HepG2 (cell line): ENCODE measurements around the gene DRAP1. TPM values are rescaled to one million over a fixed set of nuclear protein-coding genes. Genes with fewer than 3 reads are reported as not detected.
A peak's percentile ranks its signal among the peaks of the same experiment; 100 is the strongest.

Source experiments
- BCLAF1 ChIP-seq: fragments of 450-650 bp; IDR thresholded peaks from 2 replicates; pipeline ENCODE4 v1.6.1; 2017; ENCODE audit warnings: mild to moderate bottlenecking
- CCDC6 ChIP-seq: sonication (generic); formaldehyde crosslinking; IDR thresholded peaks from 2 replicates; pipeline ENCODE4 v1.8.1; 2022; ENCODE audit warnings: mild to moderate bottlenecking, missing genetic modification reagents, moderate library complexity
- CEBPG ChIP-seq: IDR thresholded peaks from 2 replicates; pipeline ENCODE4 v1.6.1; 2016
- CREB1 ChIP-seq, 2 experiments: fragments of 450-650 bp in 1 of 2; IDR thresholded peaks; 2 replicates each; pipeline ENCODE4 v1.6.1; 2016 to 2017; ENCODE audit warnings: control low read depth in 1 of 2, mild to moderate bottlenecking in 1 of 2, missing compliant biosample characterization in 1 of 2, missing genetic modification characterization in 1 of 2
- EZH2 ChIP-seq: conservative IDR thresholded peaks from 2 replicates; pipeline ENCODE4 v1.6.1; 2012; ENCODE audit warnings: mild to moderate bottlenecking, low read depth, low read length, moderate library complexity
- GLI4 ChIP-seq: sonication (generic); formaldehyde crosslinking; IDR thresholded peaks from 2 replicates; pipeline ENCODE4 v1.5.1; 2020; ENCODE audit warnings: missing genetic modification reagents, mild to moderate bottlenecking, moderate library complexity, borderline replicate concordance
- HNF1B ChIP-seq: sonication (generic); formaldehyde crosslinking; IDR thresholded peaks from 2 replicates; pipeline ENCODE4 v1.5.1; 2020; ENCODE audit warnings: mild to moderate bottlenecking, moderate library complexity, missing genetic modification reagents
- KLF11 ChIP-seq: IDR thresholded peaks from 2 replicates; pipeline ENCODE4 v1.6.1; 2016; ENCODE audit warnings: missing compliant biosample characterization
- MATR3 ChIP-seq: sonication (generic); formaldehyde crosslinking; IDR thresholded peaks from 2 replicates; pipeline ENCODE4 v1.4.0; 2020; ENCODE audit warnings: missing genetic modification reagents
- PRDM10 ChIP-seq: sonication (generic); formaldehyde crosslinking; IDR thresholded peaks from 2 replicates; pipeline ENCODE4 v1.4.0; 2020; ENCODE audit warnings: low read depth, missing genetic modification reagents
- ZBTB7B ChIP-seq: sonication (generic); formaldehyde crosslinking; IDR thresholded peaks from 2 replicates; pipeline ENCODE4 v1.4.0; 2020; ENCODE audit warnings: missing genetic modification reagents
- ZNF331 ChIP-seq: sonication (generic); formaldehyde crosslinking; IDR thresholded peaks from 2 replicates; pipeline ENCODE4 v1.4.0; 2020; ENCODE audit warnings: missing genetic modification reagents
- ZNF44 ChIP-seq: sonication (generic); formaldehyde crosslinking; IDR thresholded peaks from 2 replicates; pipeline ENCODE4 v1.5.1; 2020; ENCODE audit warnings: mild to moderate bottlenecking, missing genetic modification reagents
- ZNF609 ChIP-seq: sonication (generic); formaldehyde crosslinking; IDR thresholded peaks from 2 replicates; pipeline ENCODE4 v1.4.0; 2020; ENCODE audit warnings: mild to moderate bottlenecking, missing genetic modification reagents, borderline replicate concordance
- ZNF616 ChIP-seq: sonication (generic); formaldehyde crosslinking; IDR thresholded peaks from 2 replicates; pipeline ENCODE4 v1.5.0; 2020; ENCODE audit warnings: low read depth, mild to moderate bottlenecking, missing genetic modification reagents
- polyA plus RNA-seq, 8 experiments: library from polyadenylated mRNA; depleted of rRNA in 3 of 8; stranded (reverse) in 7 of 8; unstranded in 1 of 8; fragments of >200 nt; fragmentation: Illumina TruSeq in 4 of 8; extraction: Trizol in 4 of 8; gene quantifications; 2 replicates each; pipeline versions ENCODE4 v1.2.1 to v1.2.3, GENCODE V29; 2011 to 2016; ENCODE audit warnings: low read depth in 4 of 8, missing spikeins in 1 of 8, mixed read lengths in 1 of 8; ENCODE audit not compliant: insufficient read depth in 1 of 8
- total RNA-seq, 5 experiments: library from RNA; depleted of rRNA; stranded (reverse); fragments of >200 nt; fragmentation: Illumina TruSeq; extraction: Trizol; gene quantifications; 2 replicates each; pipeline ENCODE4 v1.2.3, GENCODE V29; 2016; ENCODE audit warnings: low read depth in 1 of 5

Gene DRAP1
- total and polyA plus RNA-seq, 2 of the 13 experiments (the other 11 are each of a cell fraction or from before 2014, with no cell fraction given), result 46.8 to 52.3 TPM

GRCh38 chr11:65961267-65962140 is 42.3 kb downstream of the DRAP1 start, which contains the start of gene SART1 (continued):
- TF ChIP-seq PRDM10 (peak; percentile 63; the same call in 1 of the 2 replicates), HNF1B (CRISPR knock-in tag) (peak; percentile 86), EZH2 (no peak), CCDC6 (CRISPR knock-in tag) (peak; percentile 85), KLF11 (CRISPR knock-in tag) (no peak), CEBPG (CRISPR knock-in tag) (peak; percentile 30; the same call in 1 of the 2 replicates), MATR3 (no peak), BCLAF1 (no peak), CREB1 (IDR thresholded peaks at IDR 0.05) (no peak), CREB1 (CRISPR knock-in tag; IDR thresholded peaks at IDR 0.05) (peak; percentile 68; the same call in 1 of the 2 replicates), ZNF616 (no peak), ZNF609 (0 out of 2 replicates have a peak, but pooled peaks have one; percentile 27), GLI4 (CRISPR knock-in tag) (peak; percentile 69; the same call in 1 of the 2 replicates), ZNF331 (peak; percentile 80; the same call in 1 of the 2 replicates), ZNF44 (peak; percentile 93), ZBTB7B (CRISPR knock-in tag) (peak; percentile 77; the same call in 1 of the 2 replicates)
